Mesothelial cell of epicardium (in vitro differentiated cells): Measurements from ENCODE around the gene REXO1. TPM values are rescaled to one million over a fixed set of nuclear protein-coding genes. Genes with fewer than 3 reads are reported as not detected.

Source experiments
- DNase-seq, 2 experiments: peaks; one replicate each; pipeline ENCODE4 v3.0.0; 2021; ENCODE audit warnings: low spot score in 2 of 2; ENCODE audit not compliant: unreplicated experiment in 2 of 2
- H3K27ac Mint-ChIP-seq: 2 replicates; pipeline ENCODE4 v1.8.0; 2021; ENCODE audit warnings: mixed read lengths
- H3K27me3 Mint-ChIP-seq: 2 replicates; pipeline ENCODE4 v1.8.0; 2021; ENCODE audit warnings: low read depth, mixed read lengths
- H3K36me3 Mint-ChIP-seq: 2 replicates; pipeline ENCODE4 v1.8.0; 2021; ENCODE audit warnings: mixed read lengths
- H3K4me1 Mint-ChIP-seq: 2 replicates; pipeline ENCODE4 v1.8.0; 2021; ENCODE audit warnings: mixed read lengths
- H3K4me3 Mint-ChIP-seq: 2 replicates; pipeline ENCODE4 v1.8.0; 2021; ENCODE audit warnings: mild to moderate bottlenecking, moderate library complexity, mixed read lengths
- H3K9me3 Mint-ChIP-seq: 2 replicates; pipeline ENCODE4 v1.8.0; 2021; ENCODE audit warnings: mixed read lengths
- total RNA-seq: library from RNA; stranded (reverse); gene quantifications from 3 replicates; pipeline ENCODE4 v1.2.1, GENCODE V29; 2021
- TF ChIP-seq, protein P1 (sequence below): fragments of 200-600 bp; sonication (generic); IDR thresholded peaks from one replicate; pipeline ENCODE4 v1.5.0; 2021; ENCODE audit warnings: antibody characterized with exemption; ENCODE audit not compliant: unreplicated experiment

The REXO1 gene
- total RNA-seq, 1 donor from 2014 or later, result 46.6 TPM

DNA sequence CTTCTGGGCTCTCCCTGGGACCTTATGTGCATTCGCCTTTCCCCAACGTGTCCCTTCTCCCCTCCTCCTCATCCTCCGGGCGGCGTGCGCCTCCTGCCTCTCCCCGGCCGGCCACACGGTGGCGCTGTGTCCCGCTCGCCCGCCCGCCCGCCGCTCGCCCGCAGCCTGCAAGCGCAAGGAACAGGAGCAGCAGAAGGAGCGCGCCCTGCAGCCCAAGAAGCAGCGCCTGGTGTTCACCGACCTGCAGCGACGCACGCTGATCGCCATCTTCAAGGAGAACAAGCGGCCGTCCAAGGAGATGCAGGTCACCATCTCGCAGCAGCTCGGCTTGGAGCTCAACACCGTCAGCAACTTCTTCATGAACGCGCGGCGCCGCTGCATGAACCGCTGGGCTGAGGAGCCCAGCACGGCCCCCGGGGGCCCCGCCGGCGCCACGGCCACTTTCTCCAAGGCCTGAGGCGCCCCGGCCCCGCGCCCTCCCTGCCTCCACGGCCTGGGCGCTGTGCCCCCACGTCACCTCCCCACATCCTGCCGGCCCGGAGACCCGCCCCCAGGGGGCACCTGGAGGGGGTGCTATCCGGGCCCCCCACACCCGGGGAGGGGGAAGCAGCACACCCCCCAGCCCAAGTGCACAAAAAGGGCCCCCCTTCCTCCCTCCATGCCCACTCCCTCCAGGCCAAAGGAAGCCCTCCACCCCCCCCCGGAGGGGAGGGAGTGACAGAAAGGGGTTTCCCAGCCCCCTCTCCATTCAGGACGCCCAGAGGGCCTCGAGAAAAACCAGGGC lies 73.1 kb downstream of the REXO1 start:
- peaks cover 2% of the 10 kb centered on the region for H3K36me3 Mint-ChIP-seq
- H3K27ac Mint-ChIP-seq, result no peak overlapping the region
- peaks cover 4% of the 10 kb centered on the region for H3K4me1 Mint-ChIP-seq
- H3K4me3 Mint-ChIP-seq, result no peak overlapping the region
- TF ChIP-seq, protein P1, sequence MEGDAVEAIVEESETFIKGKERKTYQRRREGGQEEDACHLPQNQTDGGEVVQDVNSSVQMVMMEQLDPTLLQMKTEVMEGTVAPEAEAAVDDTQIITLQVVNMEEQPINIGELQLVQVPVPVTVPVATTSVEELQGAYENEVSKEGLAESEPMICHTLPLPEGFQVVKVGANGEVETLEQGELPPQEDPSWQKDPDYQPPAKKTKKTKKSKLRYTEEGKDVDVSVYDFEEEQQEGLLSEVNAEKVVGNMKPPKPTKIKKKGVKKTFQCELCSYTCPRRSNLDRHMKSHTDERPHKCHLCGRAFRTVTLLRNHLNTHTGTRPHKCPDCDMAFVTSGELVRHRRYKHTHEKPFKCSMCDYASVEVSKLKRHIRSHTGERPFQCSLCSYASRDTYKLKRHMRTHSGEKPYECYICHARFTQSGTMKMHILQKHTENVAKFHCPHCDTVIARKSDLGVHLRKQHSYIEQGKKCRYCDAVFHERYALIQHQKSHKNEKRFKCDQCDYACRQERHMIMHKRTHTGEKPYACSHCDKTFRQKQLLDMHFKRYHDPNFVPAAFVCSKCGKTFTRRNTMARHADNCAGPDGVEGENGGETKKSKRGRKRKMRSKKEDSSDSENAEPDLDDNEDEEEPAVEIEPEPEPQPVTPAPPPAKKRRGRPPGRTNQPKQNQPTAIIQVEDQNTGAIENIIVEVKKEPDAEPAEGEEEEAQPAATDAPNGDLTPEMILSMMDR, result peak; percentile 50
- DNase-seq, result no peak
- peaks cover 14% of the 10 kb centered on the region for H3K9me3 Mint-ChIP-seq
- peaks cover 94% of the 10 kb centered on the region for H3K27me3 Mint-ChIP-seq

DNA sequence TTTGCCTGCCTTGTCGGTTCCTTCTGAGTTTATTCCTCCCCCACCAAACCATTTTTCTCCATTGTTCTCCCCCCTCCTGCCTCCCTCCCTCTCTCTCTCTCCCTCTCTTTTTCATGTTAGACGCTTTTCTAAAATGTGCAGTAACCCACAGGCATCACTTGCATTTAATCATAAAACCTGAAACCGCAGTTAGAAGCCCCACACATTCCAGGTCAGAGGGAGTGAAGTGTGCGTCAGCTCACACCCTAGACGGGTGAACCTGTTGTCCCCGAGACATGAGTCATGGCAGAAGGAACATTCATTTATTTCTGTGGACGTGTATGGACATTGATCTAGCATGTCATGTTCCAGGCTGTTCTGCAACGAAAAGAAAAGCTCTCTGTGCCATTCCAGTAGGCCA lies 75.1 kb downstream of the REXO1 start:
- Mint-ChIP-seq H3K4me3 (no peak overlapping the region), H3K4me1 (no peaks in the 10 kb centered on the region), H3K9me3 (peaks cover 16% of the 10 kb centered on the region), H3K27me3 (peaks cover 94% of the 10 kb centered on the region), H3K36me3 (peaks cover 2% of the 10 kb centered on the region), H3K27ac (no peak overlapping the region)
- TF ChIP-seq, protein P1, result no peak
- DNase-seq, result no peak

DNA sequence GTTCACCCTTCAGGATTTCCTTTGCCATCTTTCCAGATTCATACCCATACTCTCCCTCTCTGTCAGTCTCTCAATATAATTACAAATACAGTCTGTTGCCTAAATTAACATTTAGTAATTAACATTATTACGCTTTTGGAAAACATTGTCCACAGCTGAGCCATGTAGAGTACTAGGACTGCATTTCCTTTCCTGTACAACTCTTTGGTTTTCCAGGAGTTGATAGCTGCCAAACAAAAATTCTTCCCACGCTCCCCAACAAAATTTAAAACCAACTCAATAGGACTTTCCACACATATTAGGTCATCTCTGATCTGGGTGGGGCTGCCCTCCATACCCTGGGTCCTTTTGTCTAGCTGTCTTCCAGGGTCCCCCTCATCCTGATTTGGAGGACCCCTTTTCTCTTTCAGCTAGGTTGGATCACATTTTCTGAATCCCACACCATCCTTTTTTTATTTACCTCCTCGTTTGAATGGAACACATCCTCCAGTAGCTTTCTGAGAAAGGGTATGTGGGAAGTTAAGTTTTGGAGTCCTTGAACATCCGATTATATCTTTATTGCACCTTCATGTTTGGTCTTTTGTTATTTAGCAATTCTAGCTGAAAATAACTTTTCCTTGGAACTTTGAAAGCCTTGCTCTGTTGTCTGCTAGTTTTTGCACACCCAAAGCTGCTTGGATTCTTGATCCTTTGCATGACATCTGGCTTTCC lies 77.3 kb downstream of the REXO1 start:
- H3K4me1 Mint-ChIP-seq, result no peaks in the 10 kb centered on the region
- H3K36me3 Mint-ChIP-seq, result peaks cover 2% of the 10 kb centered on the region
- H3K27me3 Mint-ChIP-seq, result peaks cover 94% of the 10 kb centered on the region
- TF ChIP-seq, protein P1, result no peak
- H3K9me3 Mint-ChIP-seq, result peaks cover 16% of the 10 kb centered on the region
- no peak for DNase-seq
- H3K4me3 Mint-ChIP-seq, result no peak overlapping the region
- H3K27ac Mint-ChIP-seq, result no peak overlapping the region

DNA sequence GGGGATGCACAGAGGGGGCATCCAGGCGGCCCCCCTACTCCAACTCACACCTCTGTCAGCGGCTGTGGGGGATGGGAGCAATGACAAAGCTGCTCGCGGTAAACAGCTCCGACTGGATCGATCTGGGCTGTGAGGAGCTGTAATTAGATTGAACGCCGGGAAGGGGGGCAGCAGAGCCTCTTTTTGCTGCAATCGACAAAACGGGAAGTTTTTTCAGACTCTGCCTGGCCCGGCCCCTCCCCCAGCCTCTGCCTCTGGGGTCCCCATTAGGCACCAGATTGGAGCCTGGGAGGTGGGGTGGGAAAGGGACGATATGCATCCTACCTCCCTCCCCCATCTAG lies 78.7 kb downstream of the REXO1 start:
- H3K9me3 Mint-ChIP-seq, result peaks cover 16% of the 10 kb centered on the region
- no peak for DNase-seq
- peaks cover 2% of the 10 kb centered on the region for H3K36me3 Mint-ChIP-seq
- H3K4me1 Mint-ChIP-seq, result no peaks in the 10 kb centered on the region
- no peak overlapping the region for H3K27ac Mint-ChIP-seq
- TF ChIP-seq, protein P1, result no peak
- H3K27me3 Mint-ChIP-seq, result peaks cover 97% of the 10 kb centered on the region
- no peak overlapping the region for H3K4me3 Mint-ChIP-seq

DNA sequence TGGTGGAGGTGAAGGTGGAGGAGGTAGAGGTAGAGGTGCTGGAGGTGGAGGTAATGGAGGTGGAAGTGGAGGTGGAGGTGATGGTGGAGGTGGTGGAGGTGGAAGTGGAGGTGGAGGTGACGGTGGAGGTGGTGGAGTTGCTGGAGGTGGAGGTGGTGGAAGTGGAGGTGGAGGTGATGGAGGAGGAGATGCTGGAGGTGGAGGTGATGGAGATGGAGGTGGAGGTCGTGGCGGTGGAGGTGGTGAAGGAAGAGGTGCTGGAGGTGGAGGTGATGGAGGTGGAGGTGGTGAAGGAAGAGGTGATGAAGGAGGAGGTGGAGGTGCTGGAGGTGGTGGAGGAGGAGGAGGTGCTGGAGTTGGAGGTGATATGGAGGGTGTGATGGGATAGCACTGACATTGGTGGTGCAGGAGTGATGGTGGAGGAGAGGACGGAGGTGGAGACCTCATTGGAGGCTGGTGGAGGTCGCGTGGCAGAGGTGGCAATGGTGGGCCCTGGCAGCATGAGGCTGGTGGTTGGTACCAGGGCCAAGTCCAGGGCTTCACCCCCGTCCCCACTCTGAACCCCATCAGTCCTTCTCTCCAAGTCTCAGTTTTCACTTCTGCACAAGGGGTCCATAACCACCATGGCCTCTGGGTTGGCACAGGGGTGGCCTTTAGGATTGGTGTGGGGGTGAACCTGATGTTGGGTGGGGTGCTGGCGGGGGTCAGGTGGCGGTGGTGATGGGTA lies 79.2 kb downstream of the REXO1 start:
- H3K36me3 Mint-ChIP-seq, result peaks cover 2% of the 10 kb centered on the region
- H3K27ac Mint-ChIP-seq, result no peak overlapping the region
- TF ChIP-seq, protein P1, result no peak
- peaks cover 16% of the 10 kb centered on the region for H3K9me3 Mint-ChIP-seq
- H3K27me3 Mint-ChIP-seq, result peaks cover 97% of the 10 kb centered on the region
- no peak overlapping the region for H3K4me3 Mint-ChIP-seq
- H3K4me1 Mint-ChIP-seq, result no peaks in the 10 kb centered on the region
- DNase-seq, result no peak
